HL-60 (cell line): ENCODE results near the gene NUP93.
"Not testable (repeated sequence)": the region's sequence is repeated elsewhere in the genome, so short reads cannot be mapped to it uniquely, and the experiment has no call there.

Source experiments
- DNase-seq, 2 experiments: peaks; one replicate each; pipeline ENCODE4 v3.0.0-alpha.2; 2010 to 2020; ENCODE audit warnings: low read depth in 1 of 2, low spot score in 1 of 2
- H3K27ac ChIP-seq: fragments of 250-450 bp; sonication (Bioruptor Pico); replicated peaks from 2 replicates; pipeline ENCODE4 v1.5.1; 2020; ENCODE audit warnings: mild to moderate bottlenecking, moderate library complexity
- H3K27me3 ChIP-seq: fragments of 250-450 bp; sonication (Bioruptor Pico); 2 replicates; pipeline ENCODE4 v1.5.1; 2021; ENCODE audit warnings: mild to moderate bottlenecking, moderate library complexity; ENCODE audit not compliant: insufficient read depth, poor library complexity, severe bottlenecking
- H3K4me3 ChIP-seq: replicated peaks from 2 replicates; pipeline ENCODE4 v1.5.1; 2011; ENCODE audit warnings: mild to moderate bottlenecking, control low read depth, low read length; ENCODE audit not compliant: insufficient read depth
- CTCF ChIP-seq: IDR thresholded peaks from one replicate; pipeline ENCODE4 v1.5.1; 2011; ENCODE audit warnings: low read length, control low read depth, inconsistent platforms; ENCODE audit not compliant: insufficient read depth
- GABPA ChIP-seq: IDR thresholded peaks from 2 replicates; pipeline ENCODE4 v1.6.1; 2012; ENCODE audit warnings: low read depth
- POLR2AphosphoS5 ChIP-seq: IDR thresholded peaks from 2 replicates; pipeline ENCODE4 v1.6.1; 2012; ENCODE audit warnings: low read depth
- SPI1 ChIP-seq: IDR thresholded peaks from 2 replicates; pipeline ENCODE4 v1.6.1; 2012; ENCODE audit warnings: low read depth, mild to moderate bottlenecking, borderline replicate concordance
- TF ChIP-seq, protein P1 (sequence below): IDR thresholded peaks from 2 replicates; pipeline ENCODE4 v1.6.1; 2012; ENCODE audit warnings: low read depth; ENCODE audit not compliant: insufficient replicate concordance

Gene NUP93

DNA sequence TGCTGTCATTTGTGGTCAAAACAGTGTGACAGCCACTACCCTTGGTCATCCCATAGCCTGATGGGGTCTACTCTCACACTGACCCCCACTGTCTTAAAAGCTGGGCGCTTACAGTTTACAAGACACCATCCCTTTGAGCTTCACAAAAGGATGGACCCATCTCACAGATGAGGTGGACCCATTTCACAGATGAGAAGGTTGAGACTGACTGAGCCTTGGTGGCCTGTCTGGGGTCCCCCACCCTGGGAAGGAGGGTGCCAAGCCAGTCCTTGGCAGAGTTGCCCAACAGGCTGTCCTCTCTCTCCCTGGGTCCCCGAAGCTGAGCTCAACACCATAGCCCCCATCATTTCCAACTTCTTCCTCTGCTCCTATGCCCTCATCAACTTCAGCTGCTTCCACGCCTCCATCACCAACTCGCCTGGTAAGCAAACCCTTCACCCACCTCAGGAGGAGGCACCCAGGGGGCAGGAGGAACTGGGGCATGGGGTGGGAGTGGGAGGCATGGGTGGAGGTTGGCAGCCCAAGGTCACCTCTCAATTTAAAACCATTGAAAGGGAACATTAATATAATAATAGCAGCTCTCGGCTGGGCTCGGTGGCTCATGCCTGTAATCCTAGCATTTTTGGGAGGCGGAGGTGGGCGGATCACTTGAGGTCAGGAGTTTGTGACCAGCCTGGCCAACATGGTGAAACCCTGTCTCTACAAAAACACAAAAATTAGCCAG lies 152.3 kb downstream of the NUP93 start:
- peaks cover 2% of the 10 kb centered on the region for H3K27me3 ChIP-seq
- TF ChIP-seq POLR2AphosphoS5 (no peak), GABPA (no peak), SPI1 (no peak), CTCF (no peak)
- TF ChIP-seq, protein P1, sequence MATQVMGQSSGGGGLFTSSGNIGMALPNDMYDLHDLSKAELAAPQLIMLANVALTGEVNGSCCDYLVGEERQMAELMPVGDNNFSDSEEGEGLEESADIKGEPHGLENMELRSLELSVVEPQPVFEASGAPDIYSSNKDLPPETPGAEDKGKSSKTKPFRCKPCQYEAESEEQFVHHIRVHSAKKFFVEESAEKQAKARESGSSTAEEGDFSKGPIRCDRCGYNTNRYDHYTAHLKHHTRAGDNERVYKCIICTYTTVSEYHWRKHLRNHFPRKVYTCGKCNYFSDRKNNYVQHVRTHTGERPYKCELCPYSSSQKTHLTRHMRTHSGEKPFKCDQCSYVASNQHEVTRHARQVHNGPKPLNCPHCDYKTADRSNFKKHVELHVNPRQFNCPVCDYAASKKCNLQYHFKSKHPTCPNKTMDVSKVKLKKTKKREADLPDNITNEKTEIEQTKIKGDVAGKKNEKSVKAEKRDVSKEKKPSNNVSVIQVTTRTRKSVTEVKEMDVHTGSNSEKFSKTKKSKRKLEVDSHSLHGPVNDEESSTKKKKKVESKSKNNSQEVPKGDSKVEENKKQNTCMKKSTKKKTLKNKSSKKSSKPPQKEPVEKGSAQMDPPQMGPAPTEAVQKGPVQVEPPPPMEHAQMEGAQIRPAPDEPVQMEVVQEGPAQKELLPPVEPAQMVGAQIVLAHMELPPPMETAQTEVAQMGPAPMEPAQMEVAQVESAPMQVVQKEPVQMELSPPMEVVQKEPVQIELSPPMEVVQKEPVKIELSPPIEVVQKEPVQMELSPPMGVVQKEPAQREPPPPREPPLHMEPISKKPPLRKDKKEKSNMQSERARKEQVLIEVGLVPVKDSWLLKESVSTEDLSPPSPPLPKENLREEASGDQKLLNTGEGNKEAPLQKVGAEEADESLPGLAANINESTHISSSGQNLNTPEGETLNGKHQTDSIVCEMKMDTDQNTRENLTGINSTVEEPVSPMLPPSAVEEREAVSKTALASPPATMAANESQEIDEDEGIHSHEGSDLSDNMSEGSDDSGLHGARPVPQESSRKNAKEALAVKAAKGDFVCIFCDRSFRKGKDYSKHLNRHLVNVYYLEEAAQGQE, result no peak
- no peak for DNase-seq
- H3K27ac ChIP-seq, result no peak overlapping the region
- H3K4me3 ChIP-seq, result no peak overlapping the region

- DNase-seq, result no peak
- H3K27me3 ChIP-seq, result peaks cover 2% of the 10 kb centered on the region
- H3K4me3 ChIP-seq, result no peak overlapping the region
- TF ChIP-seq, protein P1, result no peak
- no peak for TF ChIP-seq POLR2AphosphoS5
- TF ChIP-seq CTCF, result no peak
- no peak for TF ChIP-seq SPI1
- TF ChIP-seq GABPA, result no peak
- H3K27ac ChIP-seq, result no peak overlapping the region
Observed at GRCh38 chr16:56883586-56883985, 153.7 kb downstream of the NUP93 start.

- Histone ChIP-seq H3K27me3 (peaks cover 2% of the 10 kb centered on the region), H3K4me3 (no peak overlapping the region), H3K27ac (no peak overlapping the region)
- TF ChIP-seq SPI1 (no peak), CTCF (no peak), GABPA (no peak), POLR2AphosphoS5 (no peak)
- TF ChIP-seq, protein P1, result no peak
- no peak for DNase-seq
Observed at GRCh38 chr16:56884026-56884582, 154.2 kb downstream of the NUP93 start.

- not testable (repeated sequence) for H3K27ac ChIP-seq, DNase-seq, H3K27me3 ChIP-seq, H3K4me3 ChIP-seq
Observed at GRCh38 chr16:56884929-56885328, 155.0 kb downstream of the NUP93 start.
